Hematopoietic multipotent progenitor cell treated with erythropoietin and hydrocortisone succinate and interleukin-3 and kit ligand, for 17 days (in vitro differentiated cells): Measurements from ENCODE around the gene SH3PXD2A.

Experiments
- DNase-seq: peaks from one replicate; pipeline ENCODE4 v3.0.0-alpha.2; 2015; ENCODE audit warnings: low spot score

Gene SH3PXD2A

GRCh38 chr10:103581499-103581898 lies 273.9 kb downstream of the SH3PXD2A start:
- DNase-seq, result no peak

GRCh38 chr10:103580430-103580829 lies 274.9 kb downstream of the SH3PXD2A start:
- no peak for DNase-seq

GRCh38 chr10:103580011-103580410 lies 275.4 kb downstream of the SH3PXD2A start:
- DNase-seq, result no peak

DNA sequence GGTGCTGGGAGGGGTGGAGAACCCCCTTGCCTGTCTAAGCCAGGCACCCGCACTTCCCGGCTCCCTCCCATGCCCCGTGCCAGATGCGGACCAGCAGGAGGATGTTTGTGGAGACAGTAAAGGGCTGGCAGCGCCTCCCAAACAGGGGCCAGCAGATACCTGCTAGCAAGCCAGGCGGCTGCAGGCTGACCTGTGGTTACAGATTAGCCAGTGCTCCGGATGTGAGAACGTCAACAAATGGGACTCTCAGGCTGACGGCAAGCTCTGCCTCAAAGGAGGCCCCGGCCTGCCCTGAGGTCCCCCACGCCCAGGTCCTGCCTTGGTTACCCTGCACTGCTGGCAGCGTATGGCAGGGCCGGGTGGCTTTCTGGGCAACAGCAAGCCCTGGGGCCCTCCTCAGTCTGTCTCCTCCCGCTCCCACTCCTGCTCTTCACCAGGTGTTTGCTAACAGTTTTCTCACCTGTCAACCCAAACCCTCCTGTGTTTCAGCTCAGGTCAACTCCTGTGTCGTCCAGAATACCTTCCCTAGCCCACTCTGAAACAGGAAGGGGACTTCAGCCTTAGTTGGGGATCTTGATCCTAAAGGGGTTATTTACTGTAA lies 276.5 kb downstream of the SH3PXD2A start:
- DNase-seq, result no peak

- no peak for DNase-seq
Measured at GRCh38 chr10:103576862-103577261, 278.5 kb downstream of the SH3PXD2A start.

GRCh38 chr10:103576076-103576471 lies 279.3 kb downstream of the SH3PXD2A start:
- DNase-seq, result no peak

- no peak for DNase-seq
Measured at GRCh38 chr10:103575416-103576075, 279.8 kb downstream of the SH3PXD2A start.

DNA sequence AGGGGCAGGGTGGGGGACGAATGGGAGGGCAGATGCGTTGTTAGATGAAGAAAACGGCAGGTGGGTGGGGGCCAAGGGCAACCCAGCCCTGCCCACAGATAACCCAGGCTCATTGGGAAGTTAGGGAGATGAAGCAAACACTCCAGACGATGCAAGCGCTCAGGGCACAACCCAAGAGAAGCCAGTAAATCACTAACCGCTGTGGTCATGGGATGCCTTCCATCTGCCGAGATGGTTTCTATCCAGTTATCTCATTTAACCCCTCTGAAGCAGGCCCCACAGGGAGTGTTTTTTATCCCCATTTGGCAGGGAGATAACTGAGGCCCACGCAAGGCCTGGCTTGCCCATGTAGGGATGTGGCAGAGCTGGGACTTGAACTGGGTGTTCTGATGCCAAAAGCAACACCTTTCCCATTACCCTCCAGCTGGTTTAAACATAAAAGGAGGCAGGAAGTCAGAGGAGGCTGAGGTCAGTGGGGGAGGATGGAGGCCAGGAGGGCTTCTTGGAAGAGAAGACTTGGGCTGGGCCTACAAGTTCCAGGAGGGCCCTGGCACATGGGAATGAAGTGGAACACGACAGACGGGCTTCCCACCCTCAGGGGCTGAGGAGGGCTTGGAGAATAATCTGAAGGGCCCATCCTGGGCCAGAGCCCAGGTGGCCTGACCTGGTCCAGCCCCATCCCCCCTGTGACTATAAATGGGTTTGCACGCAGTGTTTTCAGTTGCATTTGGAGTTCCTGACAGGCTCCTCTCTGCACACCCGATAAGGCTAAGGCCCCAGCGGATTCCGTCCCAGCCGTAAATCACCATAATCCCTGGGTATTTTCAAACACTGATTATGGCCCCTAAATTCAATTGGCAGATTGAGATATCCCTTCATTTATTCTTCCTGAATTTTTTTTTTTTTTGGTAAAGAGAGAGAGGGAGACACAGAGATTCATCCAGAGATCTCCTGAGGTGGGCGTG lies 281.0 kb downstream of the SH3PXD2A start:
- no peak for DNase-seq

DNA sequence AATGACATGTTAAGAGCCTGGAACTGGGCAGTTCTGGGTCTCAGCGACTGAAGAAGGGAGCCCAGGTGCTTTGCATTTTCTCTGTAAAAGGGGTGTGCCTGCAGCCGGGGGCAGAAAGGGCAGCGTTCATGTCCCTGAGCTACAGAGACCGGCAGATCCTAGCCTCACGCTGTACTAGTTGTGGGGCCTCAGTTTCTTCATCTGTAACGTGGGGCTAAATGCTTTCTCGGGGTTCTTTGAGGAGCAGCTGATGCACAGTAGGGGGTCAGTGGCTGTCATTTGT lies 282.2 kb downstream of the SH3PXD2A start:
- no peak for DNase-seq

DNA sequence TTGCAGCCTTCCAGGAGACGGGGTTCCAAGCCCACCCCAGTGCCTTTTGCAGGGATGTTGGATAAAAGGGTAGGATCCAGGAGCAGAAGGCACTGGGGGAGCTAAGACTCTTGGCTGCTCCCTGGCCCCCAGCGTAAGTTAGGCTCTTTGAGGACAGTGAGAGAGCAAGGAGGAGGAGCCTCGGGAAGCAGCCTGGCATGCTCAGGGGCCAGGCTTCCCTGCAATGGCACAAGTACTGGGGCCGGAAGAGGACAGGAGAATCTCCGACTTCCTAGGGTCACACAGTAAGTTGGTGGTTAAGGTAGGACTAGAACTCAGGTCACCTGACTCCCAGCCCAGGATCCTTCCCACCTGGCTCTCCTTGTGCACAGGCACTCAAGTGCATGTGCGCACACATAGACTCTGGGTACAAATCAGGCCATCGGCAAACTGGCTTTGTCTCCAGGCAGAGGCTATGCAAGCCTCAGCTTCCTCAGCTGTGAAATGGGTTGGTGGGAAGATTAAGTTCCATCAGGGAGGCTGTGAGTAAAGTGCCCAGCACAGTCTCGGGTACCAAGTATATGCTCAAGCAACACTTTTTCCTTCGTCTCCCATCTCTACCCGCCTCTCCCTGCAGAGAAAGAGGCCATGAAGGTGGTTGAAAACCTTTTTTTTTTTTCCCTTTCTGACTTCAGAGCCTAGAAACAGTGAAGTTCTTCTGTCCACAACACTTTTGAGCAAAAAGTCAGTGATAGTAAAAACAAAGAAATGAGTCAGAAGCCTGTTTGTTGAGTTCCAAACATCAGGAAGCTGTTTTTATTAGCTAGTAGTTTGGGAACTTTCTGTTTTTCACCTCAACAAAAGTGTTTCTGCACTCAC lies 282.8 kb downstream of the SH3PXD2A start:
- no peak for DNase-seq

GRCh38 chr10:103571656-103571975 lies 283.8 kb downstream of the SH3PXD2A start:
- DNase-seq, result no peak

- no peak for DNase-seq
Measured at GRCh38 chr10:103570844-103571655, 284.3 kb downstream of the SH3PXD2A start.

DNA sequence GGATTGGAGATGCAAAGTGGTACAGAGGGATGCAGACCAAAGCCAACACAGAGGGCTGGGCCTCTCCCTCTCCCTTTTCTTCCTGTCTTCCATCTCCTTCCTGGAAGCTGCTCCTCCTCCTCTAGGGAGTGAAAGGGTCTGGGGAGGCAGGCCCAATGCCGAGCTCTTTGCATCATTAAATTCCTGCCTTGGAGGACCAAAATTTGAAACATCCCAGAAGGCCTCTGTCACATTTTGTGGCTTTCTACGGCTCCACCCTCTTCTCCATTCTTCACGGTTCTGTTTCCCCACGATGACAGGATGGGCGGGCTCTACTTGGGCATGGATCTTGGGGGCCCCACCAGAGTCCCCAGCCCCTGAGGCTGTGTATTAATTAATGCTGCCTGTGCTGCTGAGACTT lies 285.5 kb downstream of the SH3PXD2A start:
- DNase-seq, result no peak

GRCh38 chr10:103568505-103568904 lies 286.9 kb downstream of the SH3PXD2A start:
- DNase-seq, result no peak

- no peak for DNase-seq
Measured at GRCh38 chr10:103566536-103566935, 288.8 kb downstream of the SH3PXD2A start.

- DNase-seq, result peak; percentile 33
Measured at GRCh38 chr10:103564776-103565520, 290.4 kb downstream of the SH3PXD2A start.

DNA sequence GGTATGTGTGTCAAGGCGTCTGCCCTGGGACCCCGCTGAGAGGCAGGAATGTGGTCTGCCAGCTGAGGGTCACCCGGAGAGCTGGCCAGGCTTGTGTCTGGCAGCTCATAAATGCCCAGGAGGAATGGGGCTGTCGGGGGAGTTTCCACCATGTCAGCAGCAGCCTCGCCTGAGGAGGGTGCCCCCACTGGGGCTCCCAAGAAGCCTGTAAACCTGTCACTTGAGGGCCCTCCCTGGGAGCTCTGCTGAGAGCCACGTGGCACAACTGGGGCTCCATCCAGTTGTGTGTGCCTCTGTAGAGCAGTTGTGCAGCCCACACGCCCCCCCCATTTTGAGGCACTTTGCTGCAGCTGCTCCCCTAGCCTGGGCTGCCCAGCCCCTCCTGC lies 291.3 kb downstream of the SH3PXD2A start:
- no peak for DNase-seq

- DNase-seq, result no peak
Measured at GRCh38 chr10:103563231-103564115, 291.9 kb downstream of the SH3PXD2A start.

DNA sequence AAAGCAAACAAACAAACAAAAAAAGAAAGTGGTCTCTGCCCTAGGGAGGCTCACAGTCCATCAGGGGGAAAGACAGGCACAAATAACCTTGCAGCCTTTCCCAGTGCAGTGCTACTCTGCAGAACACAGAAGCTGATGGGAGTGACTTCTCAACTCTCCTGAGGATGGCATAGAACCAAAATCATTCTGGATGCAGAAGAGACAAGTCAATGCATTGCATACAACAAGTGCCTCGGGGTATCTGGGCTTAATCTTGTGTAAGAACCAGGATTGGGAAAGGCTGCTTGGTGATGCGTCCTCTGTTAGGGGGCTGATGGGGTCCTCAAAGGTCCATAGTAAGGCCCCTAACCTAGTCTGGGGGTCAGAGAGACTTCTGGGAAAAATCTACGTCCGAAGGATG lies 293.0 kb downstream of the SH3PXD2A start:
- no peak for DNase-seq

DNA sequence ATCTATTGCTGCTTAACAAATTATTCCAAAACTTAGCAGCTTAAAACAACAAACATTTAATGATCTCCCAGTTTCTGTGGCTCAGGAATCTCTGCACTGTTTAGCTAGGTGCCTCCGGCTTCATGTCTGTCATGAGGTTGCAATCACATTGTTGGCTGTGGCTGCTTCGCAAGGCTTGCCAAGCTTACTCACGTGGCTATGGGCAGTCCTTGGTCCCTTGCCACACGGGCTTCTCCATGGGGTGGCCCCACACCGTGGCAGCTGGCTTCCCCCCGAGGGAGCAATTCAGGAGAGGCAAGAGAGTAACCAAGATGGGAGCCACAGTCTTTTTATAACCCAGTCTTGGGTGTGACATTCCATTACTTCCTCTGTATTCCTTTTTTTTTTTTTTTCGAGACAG lies 294.5 kb downstream of the SH3PXD2A start:
- DNase-seq, result no peak
